IMR-90 (cell line): Measurements from ENCODE around the gene BUD23. TPM values are rescaled to one million over a fixed set of nuclear protein-coding genes. Genes with fewer than 3 reads are reported as not detected.

Experiments used
- ATAC-seq: fragments of 200-7000 bp; cut with Tn5 transposase; 2 replicates; pipeline ENCODE4 v1.9.1; 2020; ENCODE audit warnings: low read depth, mild to moderate bottlenecking, moderate library complexity
- BruUV-seq: library from RNA; stranded (reverse); fragments of 400-500 nt; replicated peaks from 2 replicates; lab custom pipeline; 2021; lab: Mats Ljungman, UMichigan
- CTCF ChIA-PET: fragments of 300-600 bp; formaldehyde crosslinking; extraction: SDS; loops from one replicate; lab custom pipeline; 2021; ENCODE audit warnings: antibody characterized with exemption; lab: Yijun Ruan, JAX
- POLR2A ChIA-PET: fragments of 300-600 bp; sonication (Branson Sonifier 250); formaldehyde crosslinking; loops from one replicate; lab custom pipeline; 2022; ENCODE audit warnings: antibody characterized with exemption; ENCODE audit not compliant: unreplicated experiment; lab: Charles Lee
- DNase-seq: peaks from one replicate; pipeline ENCODE4 v3.0.0; 2013
- H2AFZ ChIP-seq: replicated peaks from 2 replicates; pipeline ENCODE3; 2013; ENCODE audit warnings: low read length, mild to moderate bottlenecking; ENCODE audit not compliant: poor library complexity
- H2AK5ac ChIP-seq: 2 replicates; pipeline ENCODE4 v1.6.1; 2013; ENCODE audit warnings: low read depth, low read length, inconsistent platforms
- H2AK9ac ChIP-seq: replicated peaks from 2 replicates; pipeline ENCODE3; 2013; ENCODE audit warnings: mild to moderate bottlenecking, low read depth, low read length, moderate library complexity; ENCODE audit not compliant: poor library complexity
- H2BK120ac ChIP-seq: 2 replicates; pipeline ENCODE4 v1.6.1; 2013; ENCODE audit warnings: low read depth, low read length, inconsistent platforms
- H2BK15ac ChIP-seq: 3 replicates; pipeline ENCODE4 v1.6.1; 2013; ENCODE audit warnings: low read depth, low read length, inconsistent platforms
- H2BK20ac ChIP-seq: 2 replicates; pipeline ENCODE4 v1.6.1; 2013; ENCODE audit warnings: low read depth, mild to moderate bottlenecking, inconsistent platforms, low read length, moderate library complexity
- H2BK5ac ChIP-seq: 2 replicates; pipeline ENCODE4 v1.6.1; 2013; ENCODE audit warnings: mild to moderate bottlenecking, low read depth, low read length, inconsistent platforms; ENCODE audit not compliant: poor library complexity, severe bottlenecking
- H3K14ac ChIP-seq: replicated peaks from 2 replicates; pipeline ENCODE4 v1.6.1; 2013; ENCODE audit warnings: low read depth, low read length, inconsistent platforms
- H3K18ac ChIP-seq: 2 replicates; pipeline ENCODE4 v1.6.1; 2013; ENCODE audit warnings: low read depth, low read length, control low read depth
- H3K23ac ChIP-seq: 2 replicates; pipeline ENCODE4 v1.6.1; 2013; ENCODE audit warnings: low read depth, low read length, inconsistent platforms
- H3K27ac ChIP-seq: 2 replicates; pipeline ENCODE4 v1.5.1; 2013; ENCODE audit warnings: mild to moderate bottlenecking, control low read depth, low read length; ENCODE audit not compliant: insufficient read depth
- H3K27me3 ChIP-seq: 2 replicates; pipeline ENCODE4 v1.6.1; 2013; ENCODE audit warnings: low read length; ENCODE audit not compliant: control insufficient read depth, insufficient read depth
- H3K36me3 ChIP-seq: 2 replicates; pipeline ENCODE4 v1.6.1; 2013; ENCODE audit warnings: low read length, mixed read lengths; ENCODE audit not compliant: control insufficient read depth, insufficient read depth
- H3K4ac ChIP-seq: 2 replicates; pipeline ENCODE4 v1.6.1; 2013; ENCODE audit warnings: low read depth, low read length, inconsistent platforms
- H3K4me1 ChIP-seq: 2 replicates; pipeline ENCODE4 v1.6.1; 2013; ENCODE audit warnings: low read length, mixed read lengths; ENCODE audit not compliant: control insufficient read depth, insufficient read depth
- H3K4me2 ChIP-seq: 2 replicates; pipeline ENCODE4 v1.6.1; 2013; ENCODE audit warnings: low read depth, mild to moderate bottlenecking, control low read depth, low read length, moderate library complexity
- H3K4me3 ChIP-seq: 2 replicates; pipeline ENCODE4 v1.5.1; 2013; ENCODE audit warnings: low read depth, mild to moderate bottlenecking, control low read depth, low read length, moderate library complexity; ENCODE audit not compliant: insufficient read depth
- H3K56ac ChIP-seq: 2 replicates; pipeline ENCODE4 v1.6.1; 2013; ENCODE audit warnings: low read length, inconsistent platforms; ENCODE audit not compliant: insufficient read depth; ENCODE audit errors: extremely low read depth
- H3K79me1 ChIP-seq, 2 experiments: 2 replicates each; pipeline ENCODE4 v1.6.1; 2013; ENCODE audit warnings: low read length in 2 of 2, inconsistent platforms in 1 of 2, low read depth in 1 of 2
- H3K9ac ChIP-seq: 2 replicates; pipeline ENCODE4 v1.6.1; 2013; ENCODE audit warnings: low read depth, low read length, control low read depth
- H3K9me1 ChIP-seq: 2 replicates; pipeline ENCODE4 v1.6.1; 2013; ENCODE audit warnings: low read length, inconsistent platforms; ENCODE audit not compliant: insufficient read depth
- H3K9me3 ChIP-seq: 2 replicates; pipeline ENCODE4 v1.6.1; 2013; ENCODE audit warnings: low read length; ENCODE audit not compliant: control insufficient read depth, insufficient read depth
- H4K20me1 ChIP-seq: 2 replicates; pipeline ENCODE4 v1.6.1; 2013; ENCODE audit warnings: low read length, inconsistent platforms; ENCODE audit not compliant: insufficient read depth
- H4K5ac ChIP-seq: 2 replicates; pipeline ENCODE4 v1.6.1; 2013; ENCODE audit warnings: mild to moderate bottlenecking, low read depth, low read length, control low read depth
- H4K8ac ChIP-seq, 2 experiments: 2 replicates each; pipeline ENCODE4 v1.6.1; 2013; ENCODE audit warnings: low read depth in 2 of 2, low read length in 2 of 2, control low read depth in 1 of 2, inconsistent platforms in 1 of 2
- H4K91ac ChIP-seq: 2 replicates; pipeline ENCODE4 v1.6.1; 2013; ENCODE audit warnings: low read depth, low read length, inconsistent platforms; ENCODE audit not compliant: insufficient read depth
- BHLHE40 ChIP-seq: fragments of 150-350 bp; IDR thresholded peaks from 2 replicates; pipeline ENCODE4 v1.6.1; 2016; ENCODE audit warnings: mild to moderate bottlenecking, low read depth, low read length
- CEBPB ChIP-seq: IDR thresholded peaks from 2 replicates; pipeline ENCODE4 v1.6.1; 2012; ENCODE audit warnings: low read depth, low read length, improper control_type of control experiment
- CHD1 ChIP-seq: IDR thresholded peaks from 2 replicates; pipeline ENCODE4 v1.6.1; 2012; ENCODE audit warnings: low read depth, low read length, improper control_type of control experiment
- POLR2A ChIP-seq: IDR thresholded peaks from 2 replicates; pipeline ENCODE4 v1.6.1; 2012; ENCODE audit warnings: mild to moderate bottlenecking, low read depth, low read length
- RFX5 ChIP-seq: IDR thresholded peaks from 2 replicates; pipeline ENCODE4 v1.8.0; 2012; ENCODE audit warnings: low read depth, mild to moderate bottlenecking, low read length, moderate library complexity
- WGBS, 2 experiments: methylation state at CpG; one replicate each; pipeline versions ENCODE4 v1.1.5 to v1.1.7; 2013; ENCODE audit warnings: missing lambda C conversion rate in 2 of 2; ENCODE audit not compliant: insufficient read length in 1 of 2; ENCODE audit errors: extremely low coverage in 2 of 2; 5-methylcytosine and 5-hydroxymethylcytosine counted together
- dilution Hi-C: fragments of 300-500 bp; cut with HindIII; formaldehyde crosslinking; loops from one replicate; pipeline ENCODE4 v1.14.3; 2018; ENCODE audit warnings: low sequenced_read_pairs; ENCODE audit not compliant: unreplicated experiment
- in situ Hi-C: fragments of 300-500 bp; cut with MboI; formaldehyde crosslinking; loops from 3 replicates; pipeline ENCODE4 v1.14.3; 2019; ENCODE audit warnings: low sequenced_read_pairs, inconsistent platforms, mixed read lengths
- intact Hi-C: fragments of 100-400 bp; cut with micrococcal nuclease; formaldehyde crosslinking; loops from 2 replicates; pipeline ENCODE4 v1.10.0; 2022
- polyA plus RNA-seq, 3 experiments: library from polyadenylated mRNA; depleted of rRNA; stranded (reverse); fragments of >200 nt; gene quantifications; 2 replicates each; pipeline ENCODE4 v1.2.3, GENCODE V29; 2012; ENCODE audit warnings: low replicate concordance in 1 of 3
- total RNA-seq: library from RNA; depleted of rRNA; stranded (reverse); fragments of >200 nt; gene quantifications from 2 replicates; pipeline ENCODE4 v1.2.3, GENCODE V29; 2012
- TF ChIP-seq, protein P1 (sequence below): conservative IDR thresholded peaks from 2 replicates; pipeline ENCODE4 v1.5.1; 2012; ENCODE audit warnings: mild to moderate bottlenecking, low read depth, low read length, improper control_type of control experiment

BUD23 gene
- total and polyA plus RNA-seq, 2 of the 4 experiments (the other 2 are of a cell fraction), result 35.7 to 65.2 TPM

- H3K56ac ChIP-seq, result no peak overlapping the region
- ChIA-PET POLR2A (no interaction called here), CTCF (no interaction called here)
- H4K91ac ChIP-seq, result no peak overlapping the region
- no peak overlapping the region for H2BK20ac ChIP-seq
- DNase-seq (no peak), ATAC-seq (no peak)
- no peak overlapping the region for H3K14ac ChIP-seq
- H4K5ac ChIP-seq, result no peak overlapping the region
- H3K18ac ChIP-seq, result no peak overlapping the region
- H4K8ac ChIP-seq, result no peak overlapping the region
- dilution Hi-C loops, result no loop called here
- no peak overlapping the region for H3K4ac ChIP-seq
- no peak overlapping the region for H3K9ac ChIP-seq
- H2AFZ ChIP-seq, result no peak overlapping the region
- no peak overlapping the region for H2AK9ac ChIP-seq
- 0 out of 2 replicates have a peak, but pooled peaks cover 6% of the 10 kb centered on the region for H3K36me3 ChIP-seq
- H2BK120ac ChIP-seq, result no peak overlapping the region
- H3K9me1 ChIP-seq, result peaks cover 8% of the 10 kb centered on the region
- peaks cover 5 to 27% of the 10 kb centered on the region in 2 experiments; a peak in 3 of 4 replicates for H3K79me1 ChIP-seq
- no peak overlapping the region for H3K23ac ChIP-seq
- no peak overlapping the region for H3K4me3 ChIP-seq
- peaks cover 3% of the 10 kb centered on the region; the same call in 1 of the 2 replicates for H4K20me1 ChIP-seq
- TF ChIP-seq, protein P1, sequence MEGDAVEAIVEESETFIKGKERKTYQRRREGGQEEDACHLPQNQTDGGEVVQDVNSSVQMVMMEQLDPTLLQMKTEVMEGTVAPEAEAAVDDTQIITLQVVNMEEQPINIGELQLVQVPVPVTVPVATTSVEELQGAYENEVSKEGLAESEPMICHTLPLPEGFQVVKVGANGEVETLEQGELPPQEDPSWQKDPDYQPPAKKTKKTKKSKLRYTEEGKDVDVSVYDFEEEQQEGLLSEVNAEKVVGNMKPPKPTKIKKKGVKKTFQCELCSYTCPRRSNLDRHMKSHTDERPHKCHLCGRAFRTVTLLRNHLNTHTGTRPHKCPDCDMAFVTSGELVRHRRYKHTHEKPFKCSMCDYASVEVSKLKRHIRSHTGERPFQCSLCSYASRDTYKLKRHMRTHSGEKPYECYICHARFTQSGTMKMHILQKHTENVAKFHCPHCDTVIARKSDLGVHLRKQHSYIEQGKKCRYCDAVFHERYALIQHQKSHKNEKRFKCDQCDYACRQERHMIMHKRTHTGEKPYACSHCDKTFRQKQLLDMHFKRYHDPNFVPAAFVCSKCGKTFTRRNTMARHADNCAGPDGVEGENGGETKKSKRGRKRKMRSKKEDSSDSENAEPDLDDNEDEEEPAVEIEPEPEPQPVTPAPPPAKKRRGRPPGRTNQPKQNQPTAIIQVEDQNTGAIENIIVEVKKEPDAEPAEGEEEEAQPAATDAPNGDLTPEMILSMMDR, result no peak
- no peak for TF ChIP-seq RFX5
- no peak for TF ChIP-seq POLR2A
- TF ChIP-seq CHD1, result no peak
- no peak for TF ChIP-seq BHLHE40
- TF ChIP-seq CEBPB, result no peak
- intact Hi-C loops, result loop anchor here (5.0 kb wide), 1 partner anchor 115 kb away; no protein-coding TSS in a partner anchor
- no peak overlapping the region for H2BK5ac ChIP-seq
- no peaks in the 10 kb centered on the region for H3K9me3 ChIP-seq
- H3K4me2 ChIP-seq, result no peak overlapping the region
- no peaks in the 10 kb centered on the region for H3K27me3 ChIP-seq
- no peak overlapping the region for H3K27ac ChIP-seq
- BruUV-seq, result no TSS peak
- no peak overlapping the region for H2AK5ac ChIP-seq
- H3K4me1 ChIP-seq, result peaks cover 7% of the 10 kb centered on the region
- no peak overlapping the region for H2BK15ac ChIP-seq
- in situ Hi-C loops, result no loop called here
- 100% methylated on average over 4 of the region's 14 CpGs; no CpG with 5 or more reads in 1 of the 2 experiments for WGBS, 2 experiments
These were observed 53.5 kb downstream of the BUD23 start for GRCh38 chr7:73736885-73737284.
